ENCODE results near the gene KRTDAP.

DNA sequence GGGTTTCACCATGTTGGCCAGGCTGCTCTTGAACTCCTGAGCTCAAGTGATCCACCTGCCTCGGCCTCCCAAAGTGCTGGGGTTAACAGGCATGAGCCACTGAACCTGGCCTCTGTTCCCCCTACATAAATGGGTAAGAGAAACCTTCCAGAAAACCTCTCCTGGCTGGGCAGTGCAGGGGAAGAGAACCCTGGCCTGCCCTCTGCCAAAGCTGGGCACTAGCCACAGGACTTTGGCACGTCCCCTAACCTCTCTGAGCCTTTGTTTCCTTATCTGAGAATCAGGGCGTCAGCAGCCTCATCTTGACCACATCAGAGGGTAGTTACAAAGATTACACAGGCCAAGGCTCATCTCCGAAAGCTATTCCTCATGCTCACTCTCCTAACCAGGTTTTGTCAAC lies 35.6 kb upstream of the KRTDAP start:
- TF ChIP-seq, protein P1, sequence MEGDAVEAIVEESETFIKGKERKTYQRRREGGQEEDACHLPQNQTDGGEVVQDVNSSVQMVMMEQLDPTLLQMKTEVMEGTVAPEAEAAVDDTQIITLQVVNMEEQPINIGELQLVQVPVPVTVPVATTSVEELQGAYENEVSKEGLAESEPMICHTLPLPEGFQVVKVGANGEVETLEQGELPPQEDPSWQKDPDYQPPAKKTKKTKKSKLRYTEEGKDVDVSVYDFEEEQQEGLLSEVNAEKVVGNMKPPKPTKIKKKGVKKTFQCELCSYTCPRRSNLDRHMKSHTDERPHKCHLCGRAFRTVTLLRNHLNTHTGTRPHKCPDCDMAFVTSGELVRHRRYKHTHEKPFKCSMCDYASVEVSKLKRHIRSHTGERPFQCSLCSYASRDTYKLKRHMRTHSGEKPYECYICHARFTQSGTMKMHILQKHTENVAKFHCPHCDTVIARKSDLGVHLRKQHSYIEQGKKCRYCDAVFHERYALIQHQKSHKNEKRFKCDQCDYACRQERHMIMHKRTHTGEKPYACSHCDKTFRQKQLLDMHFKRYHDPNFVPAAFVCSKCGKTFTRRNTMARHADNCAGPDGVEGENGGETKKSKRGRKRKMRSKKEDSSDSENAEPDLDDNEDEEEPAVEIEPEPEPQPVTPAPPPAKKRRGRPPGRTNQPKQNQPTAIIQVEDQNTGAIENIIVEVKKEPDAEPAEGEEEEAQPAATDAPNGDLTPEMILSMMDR (IDR thresholded peaks at IDR 0.05) = no peak
- TF ChIP-seq POLR2A (IDR thresholded peaks at IDR 0.05) = no peak

All from breast epithelium (tissue), 3 donors.